PC-9 (cell line): ENCODE measurements around the gene TRAFD1.

Experiments used
- CTCF ChIP-seq: fragments of 200-600 bp; sonication (generic); conservative IDR thresholded peaks from 2 replicates; pipeline ENCODE4 v1.6.1; 2017; ENCODE audit warnings: mixed run types, antibody characterized with exemption, mild to moderate bottlenecking, moderate library complexity
- EZH2 ChIP-seq: fragments of 200-600 bp; sonication (generic); IDR thresholded peaks from 2 replicates; pipeline ENCODE4 v1.8.0; 2017; ENCODE audit warnings: antibody characterized with exemption, low read depth

- TF ChIP-seq CTCF: no peak
- TF ChIP-seq EZH2: no peak
Measured at GRCh38 chr12:112122823-112123690, 2.3 kb upstream of the TRAFD1 start.
